22Rv1 (cell line): ENCODE results near the gene THADA.

ENCODE experiments used
- ZFX ChIP-seq: fragments of 450-650 bp; IDR thresholded peaks from 2 replicates; pipeline ENCODE4 v1.6.1; 2017; ENCODE audit warnings: antibody characterized with exemption, borderline replicate concordance
- TF ChIP-seq, protein P1 (sequence below): fragments of 450-650 bp; IDR thresholded peaks from 2 replicates; pipeline ENCODE4 v1.5.1; 2017; ENCODE audit warnings: mild to moderate bottlenecking

DNA sequence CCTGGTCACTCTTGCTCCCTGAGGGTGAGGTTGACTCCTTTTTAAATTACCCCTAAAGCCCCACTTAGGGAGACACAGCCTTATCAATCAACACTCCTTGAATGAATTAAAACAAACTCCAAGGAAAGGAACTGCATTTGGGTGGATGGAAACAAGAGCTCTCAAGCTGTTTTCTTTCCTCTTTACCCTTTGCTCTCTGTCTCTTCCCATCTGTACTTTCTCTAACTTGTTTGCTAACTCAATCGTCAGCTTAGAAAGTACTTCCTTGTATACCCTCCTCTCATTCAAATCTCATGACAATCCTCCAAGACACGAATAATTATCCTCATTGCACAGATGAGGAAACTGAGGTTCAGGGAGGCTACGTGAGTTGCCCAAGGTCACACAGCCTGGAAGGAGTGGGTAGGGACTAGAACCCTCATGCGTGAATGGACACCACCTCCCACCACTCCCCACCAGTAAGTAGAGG lies 402.2 kb downstream of the THADA start:
- TF ChIP-seq, protein P1, sequence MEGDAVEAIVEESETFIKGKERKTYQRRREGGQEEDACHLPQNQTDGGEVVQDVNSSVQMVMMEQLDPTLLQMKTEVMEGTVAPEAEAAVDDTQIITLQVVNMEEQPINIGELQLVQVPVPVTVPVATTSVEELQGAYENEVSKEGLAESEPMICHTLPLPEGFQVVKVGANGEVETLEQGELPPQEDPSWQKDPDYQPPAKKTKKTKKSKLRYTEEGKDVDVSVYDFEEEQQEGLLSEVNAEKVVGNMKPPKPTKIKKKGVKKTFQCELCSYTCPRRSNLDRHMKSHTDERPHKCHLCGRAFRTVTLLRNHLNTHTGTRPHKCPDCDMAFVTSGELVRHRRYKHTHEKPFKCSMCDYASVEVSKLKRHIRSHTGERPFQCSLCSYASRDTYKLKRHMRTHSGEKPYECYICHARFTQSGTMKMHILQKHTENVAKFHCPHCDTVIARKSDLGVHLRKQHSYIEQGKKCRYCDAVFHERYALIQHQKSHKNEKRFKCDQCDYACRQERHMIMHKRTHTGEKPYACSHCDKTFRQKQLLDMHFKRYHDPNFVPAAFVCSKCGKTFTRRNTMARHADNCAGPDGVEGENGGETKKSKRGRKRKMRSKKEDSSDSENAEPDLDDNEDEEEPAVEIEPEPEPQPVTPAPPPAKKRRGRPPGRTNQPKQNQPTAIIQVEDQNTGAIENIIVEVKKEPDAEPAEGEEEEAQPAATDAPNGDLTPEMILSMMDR = no peak
- TF ChIP-seq ZFX = no peak
